Activated naive CD4-positive, alpha-beta T cell treated with anti-CD3 and anti-CD28 coated beads, Interleukin-2, amount 50 U/mL, for 24 hours (primary cell): ENCODE measurements around the gene ATP5PD.
"Not testable (repeated sequence)": the region's sequence is repeated elsewhere in the genome, so short reads cannot be mapped to it uniquely, and the experiment has no call there.

Experiments
- H3K27ac Mint-ChIP-seq: one replicate; pipeline ENCODE4 v1.8.0; 2021; ENCODE audit warnings: mild to moderate bottlenecking, mixed read lengths
- H3K27me3 Mint-ChIP-seq: one replicate; pipeline ENCODE4 v1.8.0; 2021; ENCODE audit warnings: mixed read lengths
- H3K36me3 Mint-ChIP-seq: one replicate; pipeline ENCODE4 v1.8.0; 2021; ENCODE audit warnings: mixed read lengths
- H3K4me1 Mint-ChIP-seq: one replicate; pipeline ENCODE4 v1.8.0; 2021; ENCODE audit warnings: mixed read lengths
- H3K4me3 Mint-ChIP-seq: one replicate; pipeline ENCODE4 v1.8.0; 2021; ENCODE audit warnings: mild to moderate bottlenecking, mixed read lengths
- H3K9me3 Mint-ChIP-seq: one replicate; pipeline ENCODE4 v1.8.0; 2021; ENCODE audit warnings: mixed read lengths

Gene ATP5PD

DNA sequence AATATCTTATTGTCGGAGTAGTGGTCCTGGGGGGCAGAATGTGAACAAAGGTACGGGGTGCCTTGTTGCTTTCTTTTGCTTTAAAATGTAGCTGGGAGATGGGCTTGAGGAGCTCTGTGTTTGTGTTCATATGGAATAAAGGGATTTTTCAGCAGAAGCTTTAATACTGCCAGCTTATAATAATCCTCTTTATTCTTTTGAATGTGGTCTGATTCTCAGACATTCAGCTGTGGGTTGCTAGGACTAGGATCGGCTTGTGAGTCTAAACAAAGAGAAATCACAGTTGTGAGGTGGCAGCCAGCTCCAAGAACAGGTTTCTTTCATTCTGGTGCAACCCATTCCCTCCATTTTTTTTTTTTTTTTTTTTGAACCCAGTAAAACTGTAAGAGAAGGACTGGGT is 27.1 kb downstream of the ATP5PD start:
- H3K27ac Mint-ChIP-seq = no peak overlapping the region
- no peaks in the 10 kb centered on the region for H3K9me3 Mint-ChIP-seq
- no peak overlapping the region for H3K4me3 Mint-ChIP-seq
- no peaks in the 10 kb centered on the region for H3K27me3 Mint-ChIP-seq
- H3K36me3 Mint-ChIP-seq = peaks cover 18% of the 10 kb centered on the region
- peaks cover 20% of the 10 kb centered on the region for H3K4me1 Mint-ChIP-seq

GRCh38 chr17:75019146-75019545 is 27.6 kb downstream of the ATP5PD start:
- Mint-ChIP-seq H3K4me3 (no peak overlapping the region), H3K36me3 (peaks cover 18% of the 10 kb centered on the region), H3K27me3 (no peaks in the 10 kb centered on the region), H3K27ac (no peak overlapping the region), H3K9me3 (no peaks in the 10 kb centered on the region), H3K4me1 (peaks cover 19% of the 10 kb centered on the region)

DNA sequence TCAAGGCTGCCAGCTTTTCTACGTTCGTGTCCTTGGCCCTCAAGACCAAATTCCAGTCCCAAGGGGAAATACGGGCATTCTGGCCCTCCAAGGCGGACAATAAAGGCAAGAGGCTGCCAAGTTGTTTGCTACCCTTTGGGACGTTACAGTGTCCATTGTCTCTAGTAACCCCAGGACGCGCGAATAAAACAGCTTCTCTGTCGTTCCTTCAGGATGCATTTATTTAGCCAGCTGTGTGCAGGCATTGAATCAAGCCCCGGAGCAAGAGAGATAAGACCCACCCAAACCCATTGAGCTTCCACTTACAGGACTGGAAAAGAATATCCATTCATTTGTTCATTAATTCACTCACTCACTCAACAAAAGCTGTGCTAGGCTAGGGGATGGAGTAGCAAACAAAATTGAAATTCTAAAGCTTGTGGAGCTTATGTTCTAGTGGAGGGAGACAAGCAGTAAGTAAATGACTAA is 33.6 kb downstream of the ATP5PD start:
- Mint-ChIP-seq H3K27ac (peak overlapping the region; percentile 95), H3K9me3 (no peaks in the 10 kb centered on the region), H3K36me3 (peaks cover 4% of the 10 kb centered on the region)

GRCh38 chr17:75012346-75013091 is 34.2 kb downstream of the ATP5PD start, which contains the start of gene MRPL58:
TSS of gene MRPL58 (plus strand) at chr17:75012670. CDS start at chr17:75012687, 17 bp downstream.
- Mint-ChIP-seq H3K27me3 (no peaks in the 10 kb centered on the region), H3K4me3 (peak within 1 kb of the TSS; percentile 79), H3K4me1 (peaks cover 36% of the 10 kb centered on the region), H3K9me3 (no peaks in the 10 kb centered on the region), H3K36me3 (peaks cover 4% of the 10 kb centered on the region), H3K27ac (peak within 1 kb of the TSS; percentile 95)

More for the DNA sequence above, 33.6 kb downstream of the ATP5PD start:
- no peaks in the 10 kb centered on the region for H3K27me3 Mint-ChIP-seq
- peaks cover 39% of the 10 kb centered on the region for H3K4me1 Mint-ChIP-seq
- peak overlapping the region; percentile 79 for H3K4me3 Mint-ChIP-seq

DNA sequence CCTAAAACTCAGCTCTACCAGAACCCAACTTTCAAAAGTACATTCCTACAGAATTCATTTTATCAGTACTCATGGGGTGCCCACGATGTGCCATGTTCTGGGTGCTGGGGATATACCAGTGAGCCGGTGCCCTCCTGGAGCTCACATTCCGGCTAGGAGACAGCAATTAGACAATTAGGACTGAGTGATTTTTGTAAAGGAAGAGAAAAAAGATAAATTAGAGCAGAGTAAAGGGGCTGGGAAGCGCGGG is 34.7 kb downstream of the ATP5PD start:
- Mint-ChIP-seq H3K27me3 (no peaks in the 10 kb centered on the region), H3K4me3 (peak overlapping the region; percentile 79), H3K4me1 (peaks cover 36% of the 10 kb centered on the region), H3K9me3 (no peaks in the 10 kb centered on the region), H3K36me3 (peaks cover 4% of the 10 kb centered on the region), H3K27ac (peak overlapping the region; percentile 95)

GRCh38 chr17:75011401-75012095 is 35.2 kb downstream of the ATP5PD start:
- Mint-ChIP-seq H3K9me3 (no peaks in the 10 kb centered on the region), H3K27ac (peak overlapping the region; percentile 95), H3K4me1 (peaks cover 36% of the 10 kb centered on the region), H3K27me3 (no peaks in the 10 kb centered on the region), H3K4me3 (peak overlapping the region; percentile 79), H3K36me3 (peaks cover 3% of the 10 kb centered on the region)

GRCh38 chr17:75010683-75011400 is 35.9 kb downstream of the ATP5PD start:
- Mint-ChIP-seq H3K4me1 (peaks cover 36% of the 10 kb centered on the region), H3K27me3 (no peaks in the 10 kb centered on the region), H3K36me3 (peaks cover 3% of the 10 kb centered on the region), H3K9me3 (no peaks in the 10 kb centered on the region), H3K27ac (no peak overlapping the region), H3K4me3 (peak overlapping the region; percentile 49)

DNA sequence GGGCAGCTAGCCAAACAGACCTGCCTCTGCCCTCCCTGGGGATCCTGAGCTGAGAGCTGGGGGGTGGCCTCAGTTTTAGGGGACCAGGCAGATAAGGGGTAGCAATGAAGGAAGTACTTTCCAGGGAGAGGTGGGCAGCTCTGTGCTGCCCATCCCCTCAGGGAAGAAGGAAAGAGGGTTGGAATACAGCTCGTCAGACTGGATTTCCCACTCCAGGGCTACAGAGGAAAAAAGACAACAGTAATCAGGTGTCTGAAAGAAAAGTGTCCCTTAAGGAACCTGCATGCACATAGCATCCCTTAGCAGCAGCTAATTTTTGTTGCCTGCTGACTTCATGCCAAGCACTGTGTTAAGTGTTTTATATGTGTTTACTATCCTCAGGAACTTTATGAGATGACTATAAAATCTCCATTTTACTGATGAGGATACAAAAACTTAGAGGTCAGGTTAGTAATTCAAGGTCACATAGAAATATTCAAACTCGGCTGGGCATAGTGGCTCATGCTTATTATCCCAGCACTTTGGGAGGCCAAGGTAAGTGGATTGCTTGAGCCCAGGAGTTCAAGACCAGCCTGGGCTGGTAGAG is 37.5 kb downstream of the ATP5PD start:
- no peaks in the 10 kb centered on the region for H3K27me3 Mint-ChIP-seq
- peaks cover 3% of the 10 kb centered on the region for H3K36me3 Mint-ChIP-seq
- H3K4me3 Mint-ChIP-seq = no peak overlapping the region
- no peaks in the 10 kb centered on the region for H3K9me3 Mint-ChIP-seq
- peaks cover 23% of the 10 kb centered on the region for H3K4me1 Mint-ChIP-seq
- no peak overlapping the region for H3K27ac Mint-ChIP-seq

- Mint-ChIP-seq H3K27ac (no peak overlapping the region), H3K4me1 (peaks cover 16% of the 10 kb centered on the region), H3K4me3 (no peak overlapping the region), H3K9me3 (no peaks in the 10 kb centered on the region), H3K36me3 (no peaks in the 10 kb centered on the region), H3K27me3 (no peaks in the 10 kb centered on the region)
Measured at GRCh38 chr17:75008373-75008772, 38.4 kb downstream of the ATP5PD start.

GRCh38 chr17:75006653-75007052 is 40.1 kb downstream of the ATP5PD start:
- Mint-ChIP-seq H3K4me3 (no peak overlapping the region), H3K36me3 (no peaks in the 10 kb centered on the region), H3K27ac (no peak overlapping the region), H3K4me1 (peaks cover 11% of the 10 kb centered on the region), H3K27me3 (no peaks in the 10 kb centered on the region), H3K9me3 (no peaks in the 10 kb centered on the region)

GRCh38 chr17:75006084-75006483 is 40.7 kb downstream of the ATP5PD start:
- H3K9me3 Mint-ChIP-seq, H3K4me3 Mint-ChIP-seq, H3K27ac Mint-ChIP-seq, H3K27me3 Mint-ChIP-seq, H3K4me1 Mint-ChIP-seq, H3K36me3 Mint-ChIP-seq: not testable (repeated sequence)

DNA sequence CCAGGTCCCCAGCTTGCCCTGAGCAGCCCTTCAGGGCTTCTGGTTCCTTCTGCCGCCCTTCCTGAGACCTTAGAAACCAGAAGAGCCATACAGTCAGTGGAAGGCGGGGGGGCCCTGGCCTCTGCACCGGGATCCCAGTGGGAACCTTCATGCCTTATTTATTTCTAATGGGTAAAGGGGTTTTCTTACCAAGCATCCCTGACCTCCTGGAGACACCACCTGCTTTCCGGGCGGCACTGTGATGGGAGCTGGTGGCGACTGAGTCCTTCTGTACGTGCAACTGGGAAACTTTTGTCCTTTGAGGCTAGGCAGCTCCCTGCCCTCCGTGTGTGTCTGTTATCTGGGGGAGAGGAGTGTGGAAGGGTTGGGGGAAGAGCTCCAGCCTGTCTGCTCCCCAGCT is 41.5 kb downstream of the ATP5PD start:
- no peaks in the 10 kb centered on the region for H3K9me3 Mint-ChIP-seq
- H3K36me3 Mint-ChIP-seq = no peaks in the 10 kb centered on the region
- no peak overlapping the region for H3K4me3 Mint-ChIP-seq
- no peaks in the 10 kb centered on the region for H3K27me3 Mint-ChIP-seq
- peaks cover 4% of the 10 kb centered on the region for H3K4me1 Mint-ChIP-seq
- no peak overlapping the region for H3K27ac Mint-ChIP-seq

- Mint-ChIP-seq H3K4me1 (peaks cover 4% of the 10 kb centered on the region), H3K9me3 (no peaks in the 10 kb centered on the region), H3K27ac (no peak overlapping the region), H3K27me3 (no peaks in the 10 kb centered on the region), H3K4me3 (no peak overlapping the region), H3K36me3 (no peaks in the 10 kb centered on the region)
Measured at GRCh38 chr17:75004371-75004770, 42.4 kb downstream of the ATP5PD start.

DNA sequence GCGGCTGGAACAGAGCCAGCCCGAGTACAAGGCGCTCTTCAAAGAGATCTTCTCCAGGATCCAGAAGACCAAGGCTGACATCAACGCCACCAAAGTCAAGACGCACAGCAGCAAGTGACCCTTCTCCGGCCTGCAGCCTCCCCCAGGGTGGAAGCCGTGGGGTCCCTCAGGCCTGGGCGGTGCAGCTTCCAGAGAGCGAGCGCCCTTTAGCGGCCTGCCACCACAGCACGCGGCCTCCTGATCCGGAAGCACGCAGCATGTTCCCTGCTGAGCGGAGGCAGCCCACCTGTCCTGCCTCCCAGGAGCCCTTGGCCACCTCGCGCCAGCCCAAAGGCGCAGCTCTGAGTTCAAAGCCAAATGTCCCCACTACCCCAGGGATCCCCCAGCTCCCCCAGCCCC is 42.8 kb downstream of the ATP5PD start:
- peaks cover 4% of the 10 kb centered on the region for H3K4me1 Mint-ChIP-seq
- no peaks in the 10 kb centered on the region for H3K36me3 Mint-ChIP-seq
- no peak overlapping the region for H3K27ac Mint-ChIP-seq
- H3K4me3 Mint-ChIP-seq = no peak overlapping the region
- H3K9me3 Mint-ChIP-seq = no peaks in the 10 kb centered on the region
- no peaks in the 10 kb centered on the region for H3K27me3 Mint-ChIP-seq

DNA sequence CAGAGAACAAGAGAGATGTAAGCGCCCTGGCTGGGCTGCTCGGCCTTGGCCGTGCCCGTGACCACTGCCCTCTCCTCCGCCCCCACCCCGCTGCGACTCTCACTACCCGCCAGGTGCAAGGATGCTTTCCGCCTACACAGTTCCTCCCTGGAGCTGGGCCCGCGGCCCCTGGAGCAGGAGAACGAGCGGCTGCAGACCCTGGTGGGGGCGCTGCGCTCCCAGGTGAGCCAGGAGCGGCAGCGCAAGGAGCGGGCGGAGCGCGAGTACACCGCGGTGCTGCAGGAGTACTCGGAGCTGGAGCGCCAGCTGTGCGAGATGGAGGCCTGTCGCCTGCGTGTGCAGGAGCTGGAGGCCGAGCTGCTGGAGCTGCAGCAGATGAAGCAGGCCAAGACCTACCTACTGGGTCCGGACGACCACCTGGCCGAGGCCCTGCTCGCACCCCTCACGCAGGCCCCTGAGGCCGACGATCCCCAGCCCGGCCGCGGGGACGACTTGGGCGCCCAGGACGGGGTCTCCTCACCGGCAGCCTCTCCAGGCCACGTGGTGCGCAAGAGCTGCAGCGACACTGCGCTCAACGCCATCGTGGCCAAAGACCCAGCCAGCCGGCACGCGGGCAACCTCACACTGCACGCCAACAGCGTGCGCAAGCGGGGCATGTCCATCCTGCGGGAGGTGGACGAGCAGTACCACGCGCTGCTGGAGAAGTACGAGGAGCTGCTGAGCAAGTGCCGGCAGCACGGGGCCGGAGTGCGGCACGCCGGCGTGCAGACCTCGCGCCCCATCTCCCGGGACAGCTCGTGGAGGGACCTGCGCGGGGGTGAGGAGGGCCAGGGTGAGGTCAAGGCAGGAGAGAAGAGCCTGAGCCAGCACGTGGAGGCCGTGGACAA is 43.5 kb downstream of the ATP5PD start:
- Mint-ChIP-seq H3K27me3 (no peaks in the 10 kb centered on the region), H3K36me3 (no peaks in the 10 kb centered on the region), H3K4me3 (no peak overlapping the region)

More for the DNA sequence above, 43.5 kb downstream of the ATP5PD start:
- Mint-ChIP-seq H3K9me3 (no peaks in the 10 kb centered on the region), H3K4me1 (peaks cover 4% of the 10 kb centered on the region), H3K27ac (no peak overlapping the region)
